HG03520 (cell line): ENCODE data around the gene RNF182.
"Not testable (repeated sequence)": the region's sequence is repeated elsewhere in the genome, so short reads cannot be mapped to it uniquely, and the experiment has no call there.

Source experiments
- ATAC-seq: cut with Tn5 transposase; IDR thresholded peaks from one replicate; pipeline ENCODE4 v1.9.1; 2021; ENCODE audit warnings: mild to moderate bottlenecking, moderate library complexity; ENCODE audit not compliant: unreplicated experiment

The RNF182 gene

DNA sequence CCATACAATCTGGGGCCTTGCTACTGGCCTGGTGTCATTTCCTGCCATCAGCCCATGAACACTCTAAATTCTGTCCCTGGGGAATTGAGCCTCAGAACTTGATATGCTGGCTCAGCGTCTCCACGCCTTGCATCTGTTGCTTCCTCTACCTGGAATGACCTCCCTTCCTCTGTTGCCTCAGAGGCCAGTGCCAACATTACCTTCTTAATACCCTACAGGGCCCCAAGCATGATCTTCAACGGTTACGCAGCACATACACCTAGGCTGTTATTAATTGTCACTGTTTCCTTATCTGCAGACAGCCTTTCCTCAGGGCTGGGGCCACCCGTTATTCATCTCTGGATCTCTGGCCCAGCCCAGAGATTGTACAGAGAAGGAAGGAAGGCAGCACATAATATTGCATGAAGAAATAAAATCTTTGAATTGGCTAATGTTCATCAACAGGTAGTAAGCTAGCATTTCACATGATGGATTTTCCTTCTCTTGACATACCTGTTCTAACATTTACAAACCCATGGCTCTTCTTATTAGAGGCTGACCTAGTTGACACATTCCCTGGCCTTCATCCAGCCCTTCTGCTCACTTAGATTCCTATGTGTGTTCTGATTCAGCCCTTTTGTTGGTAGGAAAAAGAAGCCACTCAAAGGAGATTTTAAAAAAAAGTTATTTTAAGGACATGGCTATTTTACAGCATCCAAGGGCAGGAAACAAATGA is 8.4 kb upstream of the RNF182 start:
- ATAC-seq = no peak

DNA sequence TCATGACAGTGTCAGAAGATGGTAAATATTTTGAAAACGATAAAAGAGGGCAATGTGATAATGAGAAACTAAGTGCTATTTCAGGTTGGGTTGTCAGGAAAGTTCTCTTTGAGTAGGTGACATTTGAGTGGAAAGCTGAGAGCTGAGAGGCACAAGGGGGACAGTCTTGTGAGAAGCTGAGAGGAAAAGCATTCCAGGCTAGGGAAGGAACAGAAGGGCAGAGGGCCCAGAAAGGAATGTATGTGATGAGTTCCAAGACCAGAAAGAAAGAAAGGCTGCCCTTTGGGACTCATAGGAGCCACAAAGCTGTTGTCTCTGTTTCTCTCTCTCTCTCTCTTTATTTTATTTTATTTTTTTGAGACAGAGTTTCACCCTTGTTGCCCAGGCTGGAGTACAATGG is 7.6 kb upstream of the RNF182 start:
- ATAC-seq = no peak

DNA sequence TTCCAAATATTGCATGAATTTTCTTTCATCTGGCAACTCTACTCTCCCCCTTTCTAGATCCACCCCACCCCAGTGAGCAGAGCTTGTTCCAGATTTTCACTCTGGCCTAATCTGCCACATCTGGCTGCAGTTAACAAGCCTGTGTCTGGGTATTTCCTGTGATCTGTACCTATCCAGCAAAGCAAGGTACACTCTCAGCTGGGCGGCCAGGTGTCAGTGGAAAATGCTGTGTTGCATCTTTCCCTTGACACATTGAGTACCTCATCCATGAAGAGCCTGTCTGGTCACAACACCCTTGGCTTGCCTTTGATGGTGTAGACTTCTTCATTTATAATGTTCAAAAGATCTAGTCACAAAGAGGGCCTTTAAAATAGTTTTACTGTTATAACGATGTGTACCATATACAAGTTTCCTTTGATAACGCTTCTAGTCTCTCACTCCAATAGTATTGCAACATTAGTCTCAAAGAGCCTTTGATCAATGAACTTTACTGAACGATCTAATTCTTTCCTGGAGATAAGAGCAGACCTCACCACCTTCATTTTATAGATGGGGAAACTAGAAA is 6.0 kb upstream of the RNF182 start:
- no peak for ATAC-seq

DNA sequence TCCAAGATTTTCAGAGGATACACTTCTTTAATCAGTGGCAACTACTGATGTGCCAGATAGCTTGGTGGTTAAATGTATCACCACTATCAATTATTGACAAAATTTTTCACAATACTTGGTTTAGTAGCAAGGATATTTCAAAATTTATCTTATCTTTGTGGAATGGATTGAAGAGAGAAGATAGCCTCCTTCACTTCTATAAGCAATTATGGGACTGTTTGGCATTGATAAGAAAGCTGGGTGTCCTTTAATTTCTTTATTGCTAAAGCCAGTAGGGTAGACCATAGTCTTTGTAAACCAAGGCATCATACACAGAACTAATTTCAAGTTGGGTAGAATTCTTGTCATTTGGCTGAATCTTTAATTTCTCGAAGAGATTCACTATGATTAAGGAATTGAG is 4.9 kb upstream of the RNF182 start:
- ATAC-seq = no peak

DNA sequence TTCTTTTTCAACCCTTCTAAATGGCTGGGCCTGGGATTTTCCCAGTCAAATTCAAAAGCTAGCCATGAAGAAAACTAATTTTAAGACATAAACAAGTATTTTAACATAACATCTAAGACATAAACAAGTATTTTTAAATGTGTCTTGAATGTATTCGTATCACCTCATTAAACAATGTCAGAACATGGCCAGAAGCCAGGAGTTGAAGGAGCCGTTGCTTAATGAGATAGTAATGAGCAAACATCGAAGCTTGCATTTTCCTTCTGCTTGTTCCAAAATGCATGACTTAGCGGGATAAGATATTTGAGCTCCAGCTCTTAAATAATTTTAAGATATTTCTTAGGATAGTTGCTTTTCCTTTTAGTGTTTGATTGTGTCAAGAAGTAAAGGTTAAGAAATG is 4.2 kb upstream of the RNF182 start:
- no peak for ATAC-seq

DNA sequence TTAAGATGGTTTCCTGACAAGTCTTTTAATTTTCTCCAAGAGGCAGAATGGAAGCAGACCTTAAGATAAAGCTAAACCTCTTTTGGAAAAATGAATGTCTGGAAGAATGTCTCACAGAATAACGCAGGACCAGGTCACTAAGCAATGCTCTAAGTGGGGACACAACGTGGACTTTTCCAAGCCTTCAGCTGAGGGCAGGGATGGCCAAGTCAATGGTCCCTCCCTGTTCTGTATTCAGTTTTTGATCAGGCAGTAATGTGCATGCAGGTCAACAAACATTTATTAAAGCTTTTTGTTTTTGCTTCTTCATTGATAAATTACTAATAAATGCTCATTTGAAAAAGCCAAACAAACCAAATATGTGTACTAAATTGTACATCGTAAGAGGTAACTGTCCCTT is 2.0 kb upstream of the RNF182 start:
- ATAC-seq = no peak

DNA sequence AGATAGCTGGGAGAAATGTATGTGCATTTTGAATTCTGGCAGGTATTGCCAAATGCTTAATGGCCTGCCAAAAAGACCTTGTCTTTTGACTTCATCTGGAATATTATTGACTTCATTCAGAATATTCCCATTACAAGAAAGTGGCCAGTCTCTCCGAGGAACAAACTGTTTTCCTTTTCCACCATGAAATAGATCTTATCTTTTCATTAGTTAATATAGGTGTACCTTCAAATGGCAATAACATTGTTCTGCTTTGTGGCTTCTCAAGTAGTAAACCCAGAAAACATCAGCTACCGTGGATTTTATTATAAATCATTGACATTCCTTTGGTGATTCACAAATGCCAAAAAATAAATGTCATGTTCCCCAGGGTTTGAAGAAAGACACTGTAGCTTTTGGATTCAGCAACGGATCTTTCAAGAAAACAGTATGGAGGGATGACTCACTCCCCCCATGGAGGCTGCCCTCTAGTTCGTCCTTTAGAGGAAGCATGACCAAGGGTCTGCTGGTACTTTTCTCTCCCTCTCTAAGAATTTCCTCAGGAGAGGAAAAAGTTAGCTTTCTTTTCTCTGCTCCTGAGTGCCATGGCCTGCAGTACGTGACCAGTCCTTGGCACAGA is 1.1 kb upstream of the RNF182 start:
- ATAC-seq = no peak

DNA sequence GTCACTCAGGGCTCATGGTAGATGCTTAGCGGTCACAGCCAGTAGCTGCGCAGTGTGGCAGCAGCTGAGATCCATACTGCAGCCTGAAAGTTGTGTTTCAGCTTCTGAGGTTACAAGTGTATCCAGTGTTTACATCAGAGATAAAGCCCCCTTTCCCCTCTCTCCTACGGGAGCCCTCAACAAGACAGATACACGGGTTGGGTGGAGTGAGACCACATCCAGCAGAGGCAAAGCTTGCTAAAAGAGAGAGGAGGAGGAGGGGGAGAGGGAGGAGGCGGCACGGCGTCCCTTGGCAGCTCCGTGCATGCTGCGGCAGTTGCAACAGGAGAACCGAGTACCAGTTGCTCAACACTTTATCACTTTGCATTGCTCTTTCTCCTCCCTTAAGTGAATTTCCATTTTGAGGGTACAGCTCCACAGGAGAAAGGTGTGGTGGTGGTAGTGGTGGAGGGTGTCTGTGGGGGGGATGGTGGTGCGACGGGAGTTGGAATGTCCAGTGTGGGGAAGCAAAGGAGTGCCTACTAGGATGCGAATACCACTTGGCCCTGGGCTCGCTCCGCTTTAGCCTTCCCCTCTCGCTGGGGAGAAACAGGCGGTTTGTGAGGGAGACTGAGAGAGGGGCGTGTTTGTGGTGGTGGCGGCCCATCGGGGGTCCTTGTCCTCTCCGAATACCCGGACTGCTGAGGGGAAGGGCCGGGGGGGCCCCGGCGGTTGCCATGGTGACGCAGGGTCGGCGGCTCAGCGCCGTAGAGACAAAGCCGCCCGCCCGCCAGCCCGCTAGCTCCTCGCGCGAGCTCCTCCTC is 405 bp upstream of the RNF182 start:
- no peak for ATAC-seq

DNA sequence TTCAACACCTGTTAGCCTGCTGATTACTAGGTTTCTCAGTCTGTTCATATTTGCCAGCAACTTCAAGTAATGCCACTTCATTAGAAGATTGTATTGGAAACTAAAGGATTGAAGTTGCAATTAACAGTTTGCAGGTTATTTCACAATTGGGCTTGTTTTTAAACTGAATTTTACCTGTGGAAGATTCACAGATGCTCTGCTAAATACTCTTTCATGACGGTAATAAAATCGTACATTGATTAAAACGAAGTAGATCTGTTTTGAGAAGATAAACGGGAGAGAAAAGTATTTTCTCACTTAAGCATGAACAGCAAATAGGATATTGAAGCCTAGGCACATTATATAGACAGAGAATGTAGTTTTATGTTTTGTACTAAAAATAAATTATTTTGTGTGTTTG is 1.6 kb downstream of the RNF182 start:
- no peak for ATAC-seq

DNA sequence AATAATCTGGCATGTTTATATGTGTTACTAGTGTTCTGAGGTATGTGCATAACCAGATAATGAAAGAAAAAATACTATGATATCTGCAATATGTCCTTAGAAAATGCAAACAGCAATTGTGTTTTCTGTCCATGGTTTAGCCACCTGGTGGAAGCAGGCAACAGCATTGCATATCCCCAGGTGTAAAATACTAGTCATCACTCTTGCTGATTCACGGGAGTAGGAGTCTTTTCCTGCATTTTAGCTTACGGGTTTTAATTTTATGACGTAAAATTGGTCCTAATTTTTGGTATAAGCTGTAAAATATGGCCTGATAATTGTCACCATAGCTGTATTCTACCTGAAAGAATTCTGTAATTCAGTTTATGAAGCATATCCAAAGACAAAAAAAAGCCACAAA is 2.5 kb downstream of the RNF182 start:
- no peak for ATAC-seq

DNA sequence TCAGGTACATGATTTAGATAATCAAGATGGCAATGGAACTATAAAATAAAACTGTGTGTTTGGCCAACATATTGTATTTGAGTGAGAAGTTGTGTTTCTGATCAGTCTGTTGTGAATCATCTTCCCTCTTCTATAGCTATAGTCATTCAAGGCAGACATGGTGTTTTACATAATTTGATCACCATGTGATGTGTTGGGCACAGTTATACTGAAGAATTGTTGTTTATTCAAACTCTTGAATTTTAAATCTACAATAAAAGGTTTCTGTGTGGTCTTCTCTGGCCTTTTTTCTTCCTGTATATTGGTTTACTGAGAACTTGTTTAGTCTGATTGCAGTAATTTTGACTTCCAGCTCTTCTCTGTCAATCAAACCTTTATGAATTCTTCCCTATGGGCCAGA is 4.4 kb downstream of the RNF182 start:
- ATAC-seq = no peak

DNA sequence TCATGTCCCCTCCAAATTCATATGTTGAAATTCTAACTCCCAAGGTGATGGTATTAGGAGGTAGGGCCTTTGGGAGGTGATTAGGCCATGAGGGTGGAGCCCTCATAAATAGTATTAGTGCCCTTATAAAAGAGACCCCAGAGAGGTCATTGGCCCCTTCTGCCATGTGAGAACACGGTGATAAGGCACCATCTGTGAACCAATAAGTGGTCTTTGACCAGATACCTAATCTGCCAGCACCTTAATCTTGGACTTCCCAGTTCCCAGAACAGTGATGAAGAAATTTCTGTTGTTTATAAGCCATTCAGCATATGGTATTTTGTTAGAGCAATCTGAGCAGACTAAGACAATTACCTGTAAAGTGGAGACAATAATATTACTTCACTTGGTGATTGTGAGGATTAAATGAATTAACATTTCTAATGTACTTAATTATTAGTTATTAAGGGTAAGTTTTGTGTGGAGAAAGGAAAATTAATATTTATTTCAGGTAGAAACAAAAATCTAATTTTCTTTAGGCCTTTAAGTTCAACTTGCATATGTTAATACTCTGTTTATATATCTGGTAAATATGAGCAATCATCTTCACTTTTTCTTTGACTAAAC is 7.1 kb downstream of the RNF182 start:
- no peak for ATAC-seq

DNA sequence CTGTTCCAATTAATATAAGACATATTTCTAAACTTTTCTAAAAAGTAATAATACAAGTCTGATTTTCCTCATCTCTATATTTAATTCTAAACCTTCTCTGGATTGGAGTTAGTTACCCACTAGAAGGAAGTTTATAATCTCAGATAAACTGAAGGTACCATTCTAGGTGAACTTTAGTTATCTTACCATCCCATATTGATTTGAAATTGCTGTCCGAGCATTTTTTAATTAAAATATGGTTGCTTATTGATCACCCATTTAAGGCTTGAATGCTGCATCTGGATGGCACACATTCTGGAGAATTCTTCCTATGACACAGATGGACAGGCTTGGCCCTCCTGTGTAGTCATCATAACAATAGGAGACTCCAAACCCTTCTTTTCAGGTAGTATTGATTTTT is 8.0 kb downstream of the RNF182 start:
- no peak for ATAC-seq

DNA sequence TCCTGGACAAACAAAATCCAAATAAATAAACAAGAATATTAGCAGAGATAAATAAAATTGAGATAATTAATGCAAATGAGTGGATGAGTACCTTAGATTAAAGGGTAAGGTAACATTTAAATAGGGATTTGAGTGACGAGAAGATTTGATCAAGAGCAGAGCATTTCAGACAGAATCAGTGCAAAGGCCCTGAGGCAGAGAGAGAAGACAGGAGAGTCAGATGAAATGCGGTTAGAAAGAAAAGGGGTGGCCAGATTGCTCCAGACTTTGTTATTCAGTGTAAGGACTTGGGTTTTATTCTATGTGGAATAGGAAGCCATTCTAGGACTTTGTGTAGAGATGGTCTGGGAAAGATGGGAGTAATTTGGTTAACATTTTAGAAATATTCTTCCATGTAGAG is 10.0 kb downstream of the RNF182 start:
- no peak for ATAC-seq

DNA sequence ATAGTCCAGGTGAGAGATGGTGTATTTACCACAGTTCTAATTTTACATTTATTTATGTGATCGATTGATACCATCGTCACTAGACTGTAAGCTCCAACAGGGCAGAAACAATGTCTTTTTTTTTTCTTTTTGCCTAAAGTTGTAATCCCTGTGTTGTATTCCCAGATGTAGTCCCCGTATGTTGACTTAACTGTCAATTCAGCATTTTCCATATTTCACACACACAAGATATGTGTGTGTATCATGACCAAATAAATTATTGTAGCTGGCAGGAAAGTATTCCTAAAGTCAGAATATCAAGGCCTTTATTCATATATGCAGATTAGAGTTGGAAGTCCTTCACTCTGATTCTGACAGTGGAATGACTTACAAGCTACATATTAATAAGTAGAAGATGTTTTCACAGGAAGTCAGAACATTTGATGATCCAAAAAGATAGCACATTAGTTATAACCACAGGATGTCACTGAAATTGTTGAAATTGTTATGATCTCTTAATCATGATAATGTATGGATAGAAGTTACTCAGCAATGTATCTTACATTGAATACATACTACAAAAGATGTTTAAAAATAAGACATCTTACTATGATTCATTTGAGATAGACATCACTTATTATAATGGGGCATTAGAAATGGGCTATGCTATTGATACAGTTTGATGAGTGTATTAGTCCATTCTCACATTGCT is 10.6 kb downstream of the RNF182 start:
- ATAC-seq = no peak

DNA sequence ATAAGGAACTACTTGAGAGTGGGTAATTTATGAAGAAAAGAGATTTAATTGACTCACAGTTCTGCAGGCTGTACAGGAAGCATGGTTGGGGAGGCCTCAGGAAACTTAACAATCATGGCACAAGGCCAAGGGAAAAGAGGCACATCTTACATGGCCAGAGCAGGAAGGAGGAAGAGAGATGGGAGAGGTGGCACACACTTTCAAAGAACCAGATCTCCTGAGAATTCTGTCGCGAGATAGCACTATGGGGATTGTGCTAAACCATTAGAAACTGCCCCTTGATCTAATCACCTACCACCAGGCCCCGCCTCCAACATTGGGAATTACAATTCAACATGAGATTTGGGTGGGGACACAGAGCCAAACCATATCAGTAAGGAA is 11.1 kb downstream of the RNF182 start:
- ATAC-seq = not testable (repeated sequence)

DNA sequence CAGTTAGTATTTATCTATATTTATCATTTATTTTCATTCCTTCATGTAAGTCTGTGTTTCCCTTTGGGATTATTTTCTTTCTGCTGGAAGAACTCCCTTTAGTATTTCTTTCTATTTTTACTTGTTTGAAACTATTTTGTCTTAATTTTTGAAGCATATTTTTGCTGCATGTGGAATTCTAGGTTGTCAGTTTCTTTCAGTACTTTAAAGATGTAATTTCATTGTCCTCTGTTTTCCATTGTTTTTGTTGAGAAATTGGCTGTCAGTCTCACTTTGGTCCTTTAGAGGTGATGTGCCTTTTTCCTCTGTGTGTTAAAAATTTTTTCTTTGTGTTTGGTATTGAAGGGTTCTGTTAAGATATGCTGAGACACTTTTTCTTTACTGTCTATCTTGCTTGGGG is 17.1 kb downstream of the RNF182 start:
- ATAC-seq = no peak

DNA sequence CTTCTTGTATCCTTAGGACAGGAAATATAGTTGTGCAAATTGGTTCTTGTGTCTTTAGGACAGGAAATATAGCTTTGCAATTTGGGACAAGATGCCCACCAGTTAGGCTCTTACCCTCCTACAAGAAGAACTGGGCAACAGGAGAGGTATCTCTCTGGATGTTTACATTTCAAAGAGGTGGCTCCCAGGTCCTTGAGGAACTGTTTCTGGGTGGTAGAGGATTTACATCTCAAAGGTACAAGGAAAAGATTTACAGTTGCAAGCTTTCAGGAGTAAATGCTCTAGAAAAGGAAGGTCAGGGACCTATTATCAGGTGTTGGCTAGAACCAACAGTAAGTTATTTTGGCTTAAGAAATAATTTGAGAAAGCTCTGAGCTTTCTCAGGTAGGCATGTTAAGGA is 19.2 kb downstream of the RNF182 start:
- ATAC-seq = no peak

DNA sequence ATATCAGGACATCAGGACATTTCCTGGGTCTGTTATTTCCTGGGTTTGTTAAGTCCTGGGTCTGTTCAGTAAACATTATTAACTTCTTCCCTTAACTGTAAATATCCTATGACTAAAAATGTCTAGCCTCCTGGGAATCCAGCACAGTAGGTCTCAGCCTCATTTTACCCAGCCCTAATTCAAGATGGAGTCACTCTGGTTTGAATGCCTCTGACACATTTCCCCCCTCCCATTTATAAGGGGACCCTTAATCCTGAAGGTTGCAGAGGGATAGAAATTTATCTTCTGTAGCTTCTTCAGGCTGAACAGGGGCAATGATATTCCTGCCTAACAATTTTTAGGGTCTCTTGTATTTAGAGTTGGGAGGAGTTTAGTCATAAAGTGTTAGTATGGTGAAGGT is 21.8 kb downstream of the RNF182 start:
- ATAC-seq = no peak

DNA sequence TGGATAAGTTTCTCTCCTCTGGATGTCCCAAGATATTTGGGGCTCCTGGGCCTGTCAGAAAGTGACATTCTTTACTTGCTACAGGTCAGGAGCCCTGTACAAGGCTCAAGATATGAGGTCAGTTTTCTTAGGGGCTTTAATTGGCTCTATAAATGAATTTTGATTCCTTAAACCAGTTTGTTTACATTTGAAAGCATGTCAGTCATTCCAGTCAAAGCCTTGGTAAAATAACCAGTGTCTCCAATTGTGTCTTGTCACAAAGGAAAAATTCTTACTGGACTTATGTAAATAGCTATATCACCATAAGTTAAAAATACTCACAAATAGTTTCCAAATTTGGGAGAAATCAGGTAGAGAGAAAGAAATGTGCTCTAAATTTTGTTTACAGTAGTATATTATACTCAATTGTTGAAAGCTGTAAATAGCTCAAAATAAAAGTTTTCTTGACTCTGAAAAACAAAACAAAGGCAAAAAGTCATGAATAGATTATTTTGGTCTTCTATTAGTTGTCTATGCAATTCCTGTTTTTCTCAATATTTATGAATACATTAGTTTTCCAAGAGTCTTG is 22.9 kb downstream of the RNF182 start:
- ATAC-seq = no peak

DNA sequence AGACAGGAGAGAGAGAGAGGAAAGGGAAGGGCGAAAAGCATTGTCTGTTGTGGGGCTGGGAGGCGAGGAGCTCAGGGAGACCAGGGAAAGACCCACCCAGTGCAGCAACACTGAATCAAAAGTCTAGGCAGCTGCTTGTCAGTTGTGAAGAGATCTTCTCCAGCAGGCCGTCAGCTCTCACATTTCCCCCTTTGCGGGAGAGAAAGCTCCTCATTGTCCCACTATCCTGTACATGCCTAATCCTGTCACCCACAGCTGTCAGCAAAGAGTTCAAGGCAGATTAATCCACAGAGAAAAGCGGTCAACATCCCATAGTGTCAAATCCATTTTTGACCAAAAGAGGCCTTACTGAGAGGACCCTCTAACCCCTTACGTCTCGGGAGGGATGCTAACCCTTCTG is 27.3 kb downstream of the RNF182 start:
- ATAC-seq = no peak
